Breast epithelium (tissue), 3 donors: ENCODE results near the gene TENM3.

Source experiments
- CTCF ChIP-seq, 3 donors: fragments of 450-650 bp; IDR thresholded peaks; one replicate each; pipeline ENCODE4 v1.5.1; 2016 to 2017; ENCODE audit warnings: antibody characterized with exemption in 3 of 3, mild to moderate bottlenecking in 3 of 3, moderate library complexity in 3 of 3
- POLR2A ChIP-seq: fragments of 450-650 bp; IDR thresholded peaks from one replicate; pipeline ENCODE4 v1.6.1; 2016; ENCODE audit warnings: antibody characterized with exemption, mild to moderate bottlenecking, moderate library complexity
- POLR2AphosphoS5 ChIP-seq, 3 donors: sonication (generic); formaldehyde crosslinking; IDR thresholded peaks; one replicate each; pipeline ENCODE4 v1.6.1; 2017; ENCODE audit warnings: antibody characterized with exemption in 3 of 3

- TF ChIP-seq POLR2AphosphoS5 (IDR thresholded peaks at IDR 0.05) (no peak), POLR2A (no peak), CTCF (IDR thresholded peaks at IDR 0.05) (no peak)
Observed at GRCh38 chr4:182748283-182748682, 505.1 kb downstream of the TENM3 start.
